Measurements from ENCODE around the gene HSD11B1L.

HSD11B1L gene, protein sequence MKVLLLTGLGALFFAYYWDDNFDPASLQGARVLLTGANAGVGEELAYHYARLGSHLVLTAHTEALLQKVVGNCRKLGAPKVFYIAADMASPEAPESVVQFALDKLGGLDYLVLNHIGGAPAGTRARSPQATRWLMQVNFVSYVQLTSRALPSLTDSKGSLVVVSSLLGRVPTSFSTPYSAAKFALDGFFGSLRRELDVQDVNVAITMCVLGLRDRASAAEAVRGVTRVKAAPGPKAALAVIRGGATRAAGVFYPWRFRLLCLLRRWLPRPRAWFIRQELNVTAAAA

DNA sequence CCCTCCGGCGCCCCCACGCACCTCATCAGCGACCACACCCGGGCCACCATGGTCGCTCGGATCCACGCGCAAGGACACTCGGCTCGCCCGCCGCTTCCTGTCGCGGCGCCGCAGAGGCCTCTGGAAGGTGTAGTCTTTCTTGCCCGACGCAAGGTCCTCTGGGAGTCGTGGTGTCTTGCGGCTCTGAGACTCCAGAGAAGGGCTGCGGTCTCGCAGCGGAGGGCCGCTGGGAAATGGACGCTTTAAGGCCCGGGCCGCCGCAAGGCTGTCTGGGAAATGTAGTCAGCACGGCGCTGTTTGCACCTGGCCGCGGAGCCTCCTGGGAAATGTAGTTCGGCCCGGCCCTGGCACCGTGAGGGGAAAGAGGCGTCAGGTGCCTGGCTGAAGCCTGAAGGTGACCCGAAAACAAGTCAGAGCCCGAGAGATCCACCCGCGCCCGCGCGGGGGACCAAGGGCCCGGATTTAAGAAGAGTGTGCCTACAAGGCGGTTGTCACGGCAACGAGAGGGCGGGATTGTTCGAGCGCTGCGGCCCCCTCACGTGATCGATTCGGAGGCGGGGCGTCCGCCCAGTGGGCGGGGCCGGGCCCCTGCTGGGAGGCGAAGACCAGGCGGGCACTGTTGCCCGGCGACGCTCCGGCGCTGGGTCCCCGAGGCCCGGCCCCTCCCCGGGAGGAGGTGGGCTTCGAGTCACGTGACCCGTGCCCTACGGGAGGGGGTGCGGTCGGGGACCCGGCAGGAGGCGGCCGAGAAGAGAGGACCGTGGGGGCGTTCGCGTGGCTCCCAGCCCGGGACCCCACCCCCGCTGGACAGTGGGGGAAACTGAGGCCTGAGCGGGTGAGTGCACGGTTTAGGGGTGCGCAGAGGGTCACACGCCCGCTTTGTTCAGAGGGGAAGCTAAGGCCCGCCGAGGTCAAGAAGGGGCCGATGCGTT, at the start of gene HSD11B1L, which contains the start of gene MICOS13:
TSS of gene HSD11B1L (plus strand) at position 591 of the 932 bp plus-strand sequence. CDS start 3,806 bp downstream, outside the sequence.
TSS of gene MICOS13 (minus strand) at position 80 of the 932 bp plus-strand sequence. CDS start at position 50, 30 bp downstream.
- Mint-ChIP-seq H3K27ac (peak within 1 kb of the TSS; percentile 97), H3K27me3 (no peaks in the 10 kb centered on the region), H3K9me3 (peaks cover 2 to 4% of the 10 kb centered on the region in 2 donors), H3K4me3 (peak within 1 kb of the TSS; percentile 85 to 88), H3K4me1 (peaks cover 19 to 28% of the 10 kb centered on the region in 2 donors), H3K36me3 (peaks cover 9 to 18% of the 10 kb centered on the region in 2 donors)
- ATAC-seq (replicated peaks): peak; percentile 96
- peak; percentile 98 for DNase-seq

DNA sequence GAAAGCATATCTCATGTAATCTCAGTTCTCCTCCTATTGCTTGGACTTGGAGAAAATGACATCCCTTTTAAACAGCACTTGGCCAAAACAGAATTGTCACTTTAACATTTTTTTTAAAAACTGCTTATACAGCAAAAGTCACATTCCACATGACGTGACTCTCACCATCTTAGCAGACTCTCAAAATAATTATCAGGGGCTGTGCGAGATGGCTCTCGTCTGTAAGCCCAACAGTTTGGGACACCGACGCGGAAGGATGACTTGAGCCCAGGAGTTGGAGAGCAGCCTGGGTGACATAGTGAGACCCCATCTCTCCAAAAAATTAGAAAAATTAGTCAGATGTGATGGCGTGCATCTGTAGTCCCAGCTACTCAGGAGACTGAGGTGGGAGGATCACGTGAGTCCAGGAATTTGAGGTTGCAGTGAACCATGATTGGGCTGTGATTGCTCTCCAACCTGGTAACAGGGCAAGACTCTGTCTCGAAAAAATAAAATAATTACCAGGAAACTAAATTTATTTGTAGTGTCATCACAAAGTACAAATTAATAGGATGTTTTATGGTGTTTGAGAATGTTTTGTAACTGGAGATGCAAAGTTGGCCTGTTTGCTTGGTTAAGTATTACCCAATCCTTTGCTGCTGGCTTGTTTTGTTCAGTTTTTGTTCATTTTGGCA, 49.1 kb upstream of the HSD11B1L start:
- H3K4me3 Mint-ChIP-seq: no peak overlapping the region
- no peak overlapping the region for H3K27ac Mint-ChIP-seq
- H3K4me1 Mint-ChIP-seq: peaks cover 33 to 61% of the 10 kb centered on the region in 2 donors
- DNase-seq (no peak), ATAC-seq (replicated peaks) (no peak)
- H3K27me3 Mint-ChIP-seq: no peaks in the 10 kb centered on the region
- peaks cover 38 to 43% of the 10 kb centered on the region in 2 donors for H3K36me3 Mint-ChIP-seq
- H3K9me3 Mint-ChIP-seq: no peaks in the 10 kb centered on the region

DNA sequence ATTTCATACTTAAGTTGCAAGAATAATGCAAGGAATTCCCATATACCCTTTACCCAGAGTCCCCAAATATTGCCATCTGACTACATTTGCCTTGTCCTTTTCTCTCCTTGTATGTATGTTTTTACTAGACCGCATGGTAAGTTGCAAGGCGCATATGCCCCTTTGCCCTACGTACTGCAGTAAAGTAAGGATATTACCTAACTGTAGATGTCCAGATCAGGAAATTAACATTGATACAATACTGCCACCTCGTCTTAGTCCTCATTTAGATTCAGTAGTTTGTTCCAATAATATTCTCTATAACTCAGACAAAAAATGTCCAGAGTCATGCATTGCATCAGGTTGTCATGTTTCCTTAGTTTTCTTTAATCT, 48.6 kb upstream of the HSD11B1L start:
- Mint-ChIP-seq H3K9me3 (no peaks in the 10 kb centered on the region), H3K4me3 (no peak overlapping the region), H3K27me3 (no peaks in the 10 kb centered on the region), H3K4me1 (peaks cover 33 to 60% of the 10 kb centered on the region in 2 donors), H3K27ac (no peak overlapping the region), H3K36me3 (peaks cover 36 to 42% of the 10 kb centered on the region in 2 donors)
- ATAC-seq (replicated peaks) (no peak), DNase-seq (no peak)

DNA sequence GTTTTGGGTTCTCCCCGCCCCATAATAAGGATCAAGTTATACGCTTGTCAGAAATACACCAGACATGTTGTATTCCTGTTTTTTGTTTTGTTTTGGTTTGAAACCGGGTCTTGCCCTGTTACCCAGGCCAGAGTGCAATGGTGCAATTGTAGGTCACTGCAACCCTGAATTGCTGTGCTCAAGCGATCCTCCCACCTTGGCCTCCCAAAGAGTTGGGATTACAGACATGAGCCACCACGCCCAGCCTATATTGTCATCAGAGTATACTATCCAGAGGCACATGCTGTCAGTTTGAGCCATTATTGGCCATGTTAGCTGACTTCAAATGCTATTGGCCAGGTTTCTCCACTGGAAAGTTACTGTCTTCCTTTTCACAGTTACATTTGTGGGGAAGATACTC, 48.2 kb upstream of the HSD11B1L start:
- DNase-seq (no peak), ATAC-seq (replicated peaks) (no peak)
- Mint-ChIP-seq H3K36me3 (peaks cover 32 to 38% of the 10 kb centered on the region in 2 donors), H3K4me1 (peaks cover 32 to 55% of the 10 kb centered on the region in 2 donors), H3K27me3 (no peaks in the 10 kb centered on the region), H3K4me3 (no peak overlapping the region), H3K27ac (no peak overlapping the region), H3K9me3 (no peaks in the 10 kb centered on the region)

- Mint-ChIP-seq H3K27me3 (no peaks in the 10 kb centered on the region), H3K9me3 (no peaks in the 10 kb centered on the region), H3K4me3 (no peak overlapping the region), H3K36me3 (peaks cover 25 to 34% of the 10 kb centered on the region in 2 donors), H3K27ac (peak overlapping the region; percentile 84), H3K4me1 (peaks cover 22 to 41% of the 10 kb centered on the region in 2 donors)
- DNase-seq (no peak), ATAC-seq (replicated peaks) (no peak)
These were observed 45.4 kb upstream of the HSD11B1L start for GRCh38 chr19:5635427-5635826.

DNA sequence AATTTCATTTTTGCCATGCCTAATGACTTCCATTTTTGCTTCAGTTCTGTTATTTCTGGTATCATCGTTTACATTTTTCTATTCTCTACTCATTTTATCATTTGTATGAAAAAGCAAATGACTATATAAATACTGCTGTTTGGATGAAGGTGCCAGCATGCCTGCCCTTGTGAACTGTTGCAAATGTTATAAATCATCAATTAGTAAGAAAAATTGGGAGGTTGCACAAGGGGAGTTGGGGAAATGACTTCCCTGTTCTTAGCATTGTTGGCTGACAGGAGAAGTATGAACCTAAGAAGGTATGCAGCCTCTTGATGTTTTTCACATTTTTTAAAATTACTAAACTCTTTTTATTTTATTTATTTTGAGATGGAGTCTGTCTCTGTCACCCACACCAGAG, 42.9 kb upstream of the HSD11B1L start:
- Mint-ChIP-seq H3K9me3 (no peaks in the 10 kb centered on the region), H3K4me3 (no peak overlapping the region), H3K36me3 (peaks cover 16 to 29% of the 10 kb centered on the region in 2 donors), H3K27ac (no peak overlapping the region), H3K4me1 (peaks cover 14 to 27% of the 10 kb centered on the region in 2 donors), H3K27me3 (no peaks in the 10 kb centered on the region)
- ATAC-seq (replicated peaks) (no peak), DNase-seq (no peak)

DNA sequence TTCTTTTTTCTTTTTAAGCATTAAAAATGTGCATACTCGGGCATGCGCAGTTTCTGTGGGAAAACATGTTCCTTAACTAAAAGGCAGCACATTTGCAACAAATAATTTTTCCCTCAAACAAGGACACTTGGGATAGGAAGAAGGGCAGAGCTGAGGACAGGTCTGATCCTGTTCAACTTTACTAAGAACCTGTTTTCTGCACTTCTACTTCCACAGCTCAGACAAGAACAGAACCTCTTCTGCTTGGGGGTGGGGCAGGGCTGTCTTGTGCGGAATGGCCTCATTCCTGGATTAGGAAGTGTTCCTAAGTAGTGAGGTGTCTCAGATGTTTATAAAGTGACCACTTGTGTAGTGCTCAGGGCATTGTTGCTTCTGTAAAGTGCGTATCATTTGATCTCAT, 39.7 kb upstream of the HSD11B1L start:
- no peak for DNase-seq

DNA sequence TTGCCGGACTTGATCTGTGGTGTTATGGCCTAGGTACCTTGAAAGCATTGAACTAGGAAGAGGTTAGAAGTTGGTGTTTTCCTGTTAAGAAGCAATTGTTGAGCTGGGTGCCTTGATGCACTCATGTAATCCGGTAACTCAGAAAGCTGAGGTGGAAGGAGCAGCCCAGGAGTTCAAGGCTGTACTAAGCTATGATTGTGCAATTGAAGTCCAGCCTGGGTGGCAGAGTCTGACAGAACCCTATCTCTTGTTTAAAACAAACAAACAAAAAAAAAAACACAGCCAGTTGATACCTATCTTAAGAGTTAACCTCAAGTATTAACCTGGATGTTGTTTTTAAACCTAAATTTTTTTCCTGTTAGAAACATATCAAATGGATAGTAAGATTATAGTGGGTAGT, 38.6 kb upstream of the HSD11B1L start:
- Mint-ChIP-seq H3K4me1 (peaks cover 26 to 45% of the 10 kb centered on the region in 2 donors), H3K36me3 (peaks cover 39 to 54% of the 10 kb centered on the region in 2 donors)

More for the DNA sequence above, 39.7 kb upstream of the HSD11B1L start:
- peaks cover 17 to 35% of the 10 kb centered on the region in 2 donors for H3K4me1 Mint-ChIP-seq
- H3K27ac Mint-ChIP-seq: peak overlapping the region; percentile 62
- peaks cover 29 to 44% of the 10 kb centered on the region in 2 donors for H3K36me3 Mint-ChIP-seq
- ATAC-seq (replicated peaks): no peak
- H3K9me3 Mint-ChIP-seq: no peaks in the 10 kb centered on the region
- no peak overlapping the region for H3K4me3 Mint-ChIP-seq
- no peaks in the 10 kb centered on the region for H3K27me3 Mint-ChIP-seq

GRCh38 chr19:5643060-5643459, 37.8 kb upstream of the HSD11B1L start:
- no peak overlapping the region for H3K27ac Mint-ChIP-seq

More for the DNA sequence above, 38.6 kb upstream of the HSD11B1L start:
- DNase-seq: no peak
- no peaks in the 10 kb centered on the region for H3K9me3 Mint-ChIP-seq
- H3K27ac Mint-ChIP-seq: no peak overlapping the region
- no peak overlapping the region for H3K4me3 Mint-ChIP-seq
- ATAC-seq (replicated peaks): no peak
- H3K27me3 Mint-ChIP-seq: no peaks in the 10 kb centered on the region

DNA sequence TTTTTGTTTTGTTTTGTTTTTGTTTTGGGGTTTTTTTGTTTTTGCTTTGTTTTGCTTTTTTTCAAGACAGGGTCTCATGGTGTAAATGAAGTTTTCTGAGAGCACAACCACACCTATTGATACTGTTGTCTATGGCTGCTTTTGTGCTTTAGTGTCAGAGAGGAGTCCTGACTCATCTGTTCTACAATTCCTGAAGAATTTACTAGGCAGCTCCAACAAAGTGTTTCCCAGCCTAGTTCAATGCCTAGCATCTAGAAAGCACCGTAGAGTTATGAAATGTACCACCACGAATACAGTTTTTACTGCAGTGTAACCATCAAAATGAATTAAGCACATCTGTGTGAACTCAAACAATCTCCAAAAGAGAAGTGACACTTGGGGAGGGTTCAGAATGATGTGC, 36.8 kb upstream of the HSD11B1L start:
- H3K36me3 Mint-ChIP-seq: peaks cover 44 to 63% of the 10 kb centered on the region in 2 donors
- no peaks in the 10 kb centered on the region for H3K9me3 Mint-ChIP-seq
- no peak for DNase-seq
- H3K27ac Mint-ChIP-seq: peak overlapping the region; percentile 7
- H3K4me3 Mint-ChIP-seq: no peak overlapping the region
- H3K27me3 Mint-ChIP-seq: no peaks in the 10 kb centered on the region
- ATAC-seq (replicated peaks): no peak
- peaks cover 24 to 45% of the 10 kb centered on the region in 2 donors for H3K4me1 Mint-ChIP-seq

More at GRCh38 chr19:5643060-5643459, 37.8 kb upstream of the HSD11B1L start:
- DNase-seq (no peak), ATAC-seq (replicated peaks) (no peak)
- Mint-ChIP-seq H3K4me1 (peaks cover 24 to 45% of the 10 kb centered on the region in 2 donors), H3K9me3 (no peaks in the 10 kb centered on the region), H3K36me3 (peaks cover 43 to 57% of the 10 kb centered on the region in 2 donors), H3K4me3 (no peak overlapping the region), H3K27me3 (no peaks in the 10 kb centered on the region)

- Mint-ChIP-seq H3K9me3 (no peaks in the 10 kb centered on the region), H3K27me3 (no peaks in the 10 kb centered on the region), H3K4me3 (no peak overlapping the region), H3K4me1 (peaks cover 24 to 45% of the 10 kb centered on the region in 2 donors), H3K27ac (peak overlapping the region; percentile 42), H3K36me3 (peaks cover 52 to 64% of the 10 kb centered on the region in 2 donors)
- DNase-seq (no peak), ATAC-seq (replicated peaks) (no peak)
These were observed 35.4 kb upstream of the HSD11B1L start for GRCh38 chr19:5645409-5645808.

DNA sequence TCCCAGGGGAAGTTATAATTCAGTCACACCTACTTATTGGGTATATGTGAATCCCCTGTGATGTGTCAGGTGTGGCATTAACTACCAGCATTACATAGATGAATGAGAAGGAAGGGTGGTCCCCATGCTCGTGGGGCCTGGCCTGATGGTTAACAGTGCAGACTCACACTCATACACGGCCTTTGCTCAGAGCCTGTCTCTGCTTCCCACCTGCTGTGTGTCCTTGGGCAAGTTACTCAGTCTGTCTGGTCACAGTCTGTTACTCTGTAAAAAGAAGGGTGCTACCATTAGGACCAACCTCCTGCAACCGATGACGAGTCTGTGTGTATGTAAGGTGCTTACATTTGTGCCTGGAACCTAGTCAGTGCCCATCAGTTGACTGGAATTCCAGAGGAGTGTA, 34.1 kb upstream of the HSD11B1L start:
- Mint-ChIP-seq H3K4me3 (no peak overlapping the region), H3K27ac (peak overlapping the region; percentile 71), H3K36me3 (peaks cover 58 to 67% of the 10 kb centered on the region in 2 donors), H3K27me3 (no peaks in the 10 kb centered on the region), H3K9me3 (no peaks in the 10 kb centered on the region), H3K4me1 (peaks cover 20 to 39% of the 10 kb centered on the region in 2 donors)
- ATAC-seq (replicated peaks) (peak in 1 of 2 donors; percentile 54), DNase-seq (no peak)

DNA sequence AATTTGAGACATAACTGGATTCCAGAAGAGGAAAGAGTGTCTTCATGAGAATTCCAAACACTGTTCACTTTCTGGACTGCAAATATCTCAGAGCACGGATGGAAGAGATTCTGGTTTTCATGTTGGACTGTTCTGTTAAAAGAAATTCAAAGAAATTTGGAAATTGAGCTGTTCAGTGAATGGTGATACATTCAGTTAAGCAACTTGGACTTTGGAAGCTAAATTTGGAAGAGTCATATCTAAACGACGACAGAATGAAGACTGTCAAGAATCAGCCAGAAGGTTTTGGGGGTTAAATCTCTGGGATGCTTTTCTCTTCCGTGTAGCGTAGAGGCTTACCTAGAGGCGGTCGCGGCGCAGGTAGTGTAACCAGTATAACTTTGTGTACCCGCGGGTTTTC, 32.4 kb upstream of the HSD11B1L start:
- Mint-ChIP-seq H3K27me3 (no peaks in the 10 kb centered on the region), H3K36me3 (peaks cover 63 to 72% of the 10 kb centered on the region in 2 donors), H3K9me3 (no peaks in the 10 kb centered on the region), H3K27ac (no peak overlapping the region), H3K4me3 (no peak overlapping the region), H3K4me1 (peaks cover 18 to 35% of the 10 kb centered on the region in 2 donors)
- DNase-seq (no peak), ATAC-seq (replicated peaks) (no peak)

DNA sequence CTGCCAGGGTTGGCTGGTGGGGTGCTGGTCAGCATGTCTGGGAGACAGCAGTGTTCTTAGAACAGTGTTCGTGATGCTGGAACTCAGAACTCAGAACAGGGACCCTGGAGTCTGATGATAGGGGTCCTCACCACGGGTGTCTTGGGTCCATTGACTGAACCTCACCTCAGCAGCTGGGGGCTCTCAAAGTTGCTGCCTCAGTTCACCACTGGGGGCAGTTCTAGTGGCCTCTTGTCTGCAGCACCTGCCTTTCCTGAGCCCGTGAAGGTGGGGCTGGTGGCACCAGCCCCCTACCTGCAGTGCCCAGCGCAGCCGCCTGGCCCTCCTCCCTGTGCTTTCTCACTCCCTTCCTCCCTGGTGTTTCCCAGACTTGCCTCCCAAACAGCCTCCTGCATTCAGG, 29.5 kb upstream of the HSD11B1L start:
- peak overlapping the region; percentile 42 for H3K27ac Mint-ChIP-seq
- peaks cover 63 to 66% of the 10 kb centered on the region in 2 donors for H3K36me3 Mint-ChIP-seq
- ATAC-seq (replicated peaks) (no peak), DNase-seq (no peak)
- no peaks in the 10 kb centered on the region for H3K27me3 Mint-ChIP-seq
- H3K4me1 Mint-ChIP-seq: peaks cover 8 to 10% of the 10 kb centered on the region in 2 donors
- H3K4me3 Mint-ChIP-seq: no peak overlapping the region
- H3K9me3 Mint-ChIP-seq: no peaks in the 10 kb centered on the region

Measured in stimulated activated naive B cell treated with anti-CD40 and anti-IgM and Interleukin-4, amounts not matched to agents 10 μg/mL and 1 μg/mL and 100 μg/mL, for 72 hours (primary cell).